ENCODE measurements around the gene MAP3K12.
"Not testable (repeated sequence)": the region's sequence is repeated elsewhere in the genome, so short reads cannot be mapped to it uniquely, and the experiment has no call there.

Gene MAP3K12

DNA sequence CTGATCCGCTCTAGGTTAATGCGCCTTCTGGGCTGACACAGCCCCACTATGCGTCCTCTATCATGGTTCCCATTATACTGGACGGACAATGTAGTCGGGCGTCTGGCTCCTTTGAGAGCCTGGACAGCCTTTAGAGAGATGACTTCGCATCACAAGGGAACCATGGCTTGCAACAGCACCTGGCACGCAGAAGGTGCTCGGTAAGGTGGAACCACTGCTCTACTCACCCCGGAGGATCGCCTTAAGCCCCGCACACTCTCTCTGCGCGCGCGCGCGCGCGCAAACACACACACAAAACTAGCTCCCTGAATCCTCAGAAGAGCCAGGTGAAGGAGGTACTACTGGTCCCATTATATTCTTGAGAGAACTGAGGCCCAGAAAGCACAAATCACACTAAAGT is 7.1 kb downstream of the MAP3K12 start:
- FAIRE-seq, result no peak

DNA sequence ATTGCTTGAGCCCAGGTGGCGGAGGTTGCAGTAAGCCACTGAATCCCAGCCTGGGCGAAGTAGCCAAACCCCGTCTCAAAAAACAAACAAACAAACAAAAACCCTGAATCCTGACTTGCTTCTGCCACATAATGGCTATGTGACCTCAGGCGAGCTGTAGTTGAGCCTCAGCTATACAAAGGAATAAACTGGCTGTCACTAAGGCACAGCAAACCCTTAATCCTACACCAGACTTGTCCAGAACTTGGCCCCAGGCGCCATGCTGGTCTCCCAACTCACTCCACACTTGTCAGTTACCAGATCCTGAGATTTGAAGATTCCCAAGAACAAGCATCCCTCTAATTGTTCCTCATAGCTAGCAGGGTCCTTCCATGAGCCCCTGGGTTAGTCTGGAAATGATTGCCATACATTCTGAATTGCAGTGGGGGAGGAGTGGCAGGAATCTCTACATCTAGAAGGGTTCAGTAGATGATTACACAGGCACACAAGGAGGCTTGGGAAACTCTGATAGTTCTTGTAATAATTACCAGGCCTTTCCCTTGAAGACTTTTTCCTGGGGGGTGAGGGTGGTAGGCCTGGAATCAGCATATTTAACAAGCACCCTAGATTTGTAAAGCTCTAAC is 9.9 kb downstream of the MAP3K12 start:
- FAIRE-seq, result no peak

DNA sequence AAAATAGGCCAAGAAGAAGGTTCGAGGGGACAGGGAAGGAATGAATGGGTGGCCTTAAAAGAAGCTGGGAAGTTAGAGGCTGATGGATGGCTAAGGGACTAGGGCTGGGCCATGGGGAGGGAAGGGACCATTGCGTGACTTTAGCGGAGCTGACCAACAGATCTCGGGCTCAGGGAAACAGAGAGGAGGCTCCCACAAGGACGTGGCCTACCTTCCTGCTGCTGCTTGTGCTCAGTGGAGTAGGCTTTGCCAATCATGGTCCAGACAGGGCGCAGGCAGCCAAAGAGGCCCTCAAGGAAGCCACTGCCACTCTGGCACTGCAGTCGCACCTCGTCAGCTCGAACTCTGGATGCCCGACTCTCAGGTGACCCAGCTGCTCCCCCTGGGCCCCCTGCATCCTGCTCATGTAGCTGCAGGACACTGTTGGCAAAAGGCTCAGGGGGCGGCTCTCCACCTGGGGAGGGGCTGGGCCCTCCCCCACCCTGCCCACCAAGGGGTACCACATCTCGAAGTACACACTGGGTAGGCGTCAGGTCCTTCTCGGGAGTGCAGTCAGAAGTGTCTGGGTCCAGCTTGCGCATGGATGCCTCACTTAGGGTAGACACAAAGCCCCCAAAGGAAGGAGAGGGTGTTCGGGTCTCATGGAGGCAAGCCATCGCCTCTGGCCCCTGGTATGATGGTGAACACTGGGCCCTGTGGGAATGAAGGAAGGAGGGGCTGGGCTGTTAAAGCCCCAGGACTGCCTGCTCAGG is 12.3 kb downstream of the MAP3K12 start:
- no peak for FAIRE-seq

DNA sequence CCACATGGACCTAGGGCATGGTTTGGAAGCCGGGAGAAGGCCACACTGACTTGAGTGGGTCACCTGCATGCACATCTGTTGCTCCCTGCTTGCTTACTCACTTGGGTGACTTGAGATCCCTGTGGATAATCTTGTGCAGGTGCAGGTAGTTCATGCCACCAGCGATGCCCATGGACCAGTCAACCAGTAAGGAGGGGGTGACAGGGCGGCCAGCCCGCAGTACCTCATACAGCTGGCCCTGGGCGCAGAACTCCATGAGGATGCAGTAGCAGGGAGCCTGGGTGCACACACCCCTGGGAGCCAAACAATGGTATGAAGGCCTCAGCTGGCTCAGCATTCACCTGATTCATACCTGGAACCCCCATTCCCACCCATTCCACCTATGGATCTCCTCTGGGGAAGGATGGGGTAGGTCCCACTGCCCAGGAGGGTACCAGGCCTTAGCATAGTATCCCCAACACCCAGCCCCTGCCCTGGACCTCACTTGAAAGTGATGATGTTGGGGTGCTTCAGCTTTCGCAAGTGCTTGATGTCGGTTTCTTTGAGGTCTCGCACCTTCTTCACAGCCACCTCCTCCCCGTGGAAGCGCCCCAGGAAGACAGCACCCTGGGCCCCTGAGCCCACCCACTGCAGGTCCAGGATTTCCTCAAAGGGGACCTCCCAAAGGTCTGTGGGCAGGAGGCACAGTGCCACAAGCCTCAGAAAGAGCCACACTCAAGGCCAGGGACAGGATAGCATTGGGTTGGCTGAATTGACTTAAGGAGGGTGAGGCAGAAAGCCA is 13.1 kb downstream of the MAP3K12 start:
- FAIRE-seq, result no peak

DNA sequence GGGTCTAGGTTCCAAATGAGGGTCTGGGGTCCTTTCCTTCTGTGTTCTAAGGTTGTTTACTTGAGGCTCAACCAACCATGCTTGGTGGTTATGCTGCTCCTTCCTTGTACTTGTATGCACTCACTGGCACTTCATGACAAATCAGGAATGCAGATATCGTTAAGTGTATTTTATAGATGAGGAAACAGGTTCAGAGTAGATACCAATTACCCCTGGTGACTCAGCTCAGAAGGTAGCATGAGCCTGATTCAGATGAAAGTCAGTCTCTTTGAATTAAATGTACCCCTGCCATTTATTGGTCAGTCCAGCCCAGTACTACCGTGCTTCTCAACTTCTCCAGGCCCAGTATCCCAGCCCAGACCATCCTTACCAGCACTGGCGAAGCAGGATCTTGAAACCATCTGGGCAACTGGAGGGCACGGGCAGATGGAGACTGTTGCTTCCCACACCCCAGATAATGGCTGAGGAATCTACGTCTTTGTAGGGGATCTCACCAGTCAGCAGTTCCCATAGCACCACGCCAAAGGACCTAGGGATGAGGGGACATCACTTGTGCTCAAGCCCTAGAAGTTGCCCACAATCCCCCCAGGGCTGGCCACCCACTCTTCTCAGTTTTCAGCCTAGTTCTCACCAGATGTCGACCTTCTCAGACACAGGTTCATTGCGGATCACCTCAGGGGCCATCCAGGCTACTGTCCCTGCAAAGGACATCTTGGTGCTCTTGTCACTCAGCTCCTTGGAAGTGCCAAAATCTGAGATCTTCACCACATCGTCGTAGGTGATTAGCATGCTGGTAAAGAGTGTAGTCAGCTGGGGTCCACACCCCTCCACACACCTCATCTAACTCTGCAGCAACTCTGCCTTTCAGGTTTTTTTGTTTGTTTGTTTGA is 14.3 kb downstream of the MAP3K12 start:
- FAIRE-seq, result no peak

DNA sequence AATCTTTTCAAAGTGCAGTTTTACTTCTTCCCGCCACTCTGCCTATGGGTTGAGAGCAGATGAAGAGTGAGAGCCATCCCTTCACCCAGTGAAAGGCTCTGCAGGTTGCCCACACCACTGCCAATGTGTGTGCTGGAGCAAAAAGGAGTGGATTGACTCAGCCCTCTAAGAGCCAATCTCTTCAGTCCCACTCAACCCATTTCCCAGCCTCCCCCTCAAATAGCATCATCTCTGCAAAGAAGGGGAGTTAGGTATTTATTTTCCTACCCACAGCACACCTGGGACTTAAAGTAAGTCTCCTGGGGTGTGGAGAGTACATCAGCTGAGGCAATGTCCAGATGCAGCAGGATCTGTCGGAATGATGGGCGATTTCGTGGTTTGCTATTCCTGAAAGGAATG is 15.3 kb downstream of the MAP3K12 start:
- no peak for FAIRE-seq

DNA sequence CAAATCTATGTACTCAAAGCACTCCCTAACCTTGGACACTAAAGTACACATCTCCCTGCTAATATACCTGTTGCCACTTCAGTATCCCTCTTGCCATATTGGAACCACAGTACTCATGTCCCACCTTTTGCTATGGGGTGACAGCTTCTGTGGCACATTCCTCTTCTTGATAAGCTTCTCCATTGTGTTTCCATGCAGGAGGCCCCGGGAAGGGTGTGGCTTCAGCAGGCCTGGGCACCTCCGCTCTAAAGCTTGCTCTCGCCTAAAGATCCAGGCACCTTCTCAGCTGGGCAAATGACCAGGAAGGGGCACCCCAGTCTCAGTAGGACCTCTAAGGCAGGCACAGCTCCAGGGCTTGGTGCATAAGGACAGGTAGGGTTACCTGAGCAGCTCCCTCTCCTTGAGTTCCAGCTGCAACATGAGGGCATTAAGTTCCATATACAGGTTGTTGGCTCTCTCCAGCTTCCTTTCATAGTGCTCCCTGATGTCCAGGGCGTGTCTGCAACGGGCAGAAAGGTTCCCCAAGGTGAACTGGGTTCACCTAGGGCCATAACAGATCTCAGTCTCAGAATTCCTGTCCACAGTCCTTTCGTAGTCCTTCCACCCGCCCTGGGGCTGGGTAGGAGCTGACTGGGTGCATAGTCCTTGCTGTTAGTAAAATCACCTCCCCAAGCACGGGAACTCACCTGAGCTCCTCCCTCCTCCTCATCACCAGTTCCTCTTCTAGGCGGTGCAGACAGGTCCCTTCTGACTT is 15.9 kb downstream of the MAP3K12 start:
- FAIRE-seq, result no peak

DNA sequence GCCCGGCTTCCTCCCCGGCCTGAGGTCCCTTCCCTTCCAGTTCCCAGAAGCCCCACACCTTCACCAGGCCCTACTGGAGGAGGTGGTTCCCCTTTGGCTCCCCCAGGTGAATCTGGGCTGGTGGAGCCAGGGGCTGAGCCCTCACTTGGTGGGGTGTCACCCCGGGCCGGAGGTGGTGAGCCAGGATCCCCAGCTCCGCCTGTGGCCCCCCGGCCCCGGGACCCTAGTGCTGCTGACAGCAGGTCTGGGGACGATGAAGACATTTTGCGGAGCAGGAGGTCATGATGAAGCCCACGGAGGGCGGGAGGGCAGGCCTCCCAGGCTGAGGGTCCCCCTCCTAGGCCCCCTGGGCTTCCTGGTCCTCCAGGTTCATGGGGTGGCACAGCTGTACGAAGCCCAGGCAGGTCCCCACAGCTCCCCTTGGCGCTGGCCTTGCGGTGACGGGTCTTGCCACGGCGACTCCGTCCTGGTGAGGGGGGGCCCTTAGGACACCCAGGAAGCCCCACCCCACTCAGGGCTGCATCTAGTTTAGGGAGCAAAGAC is 16.6 kb downstream of the MAP3K12 start:
- no peak for FAIRE-seq

DNA sequence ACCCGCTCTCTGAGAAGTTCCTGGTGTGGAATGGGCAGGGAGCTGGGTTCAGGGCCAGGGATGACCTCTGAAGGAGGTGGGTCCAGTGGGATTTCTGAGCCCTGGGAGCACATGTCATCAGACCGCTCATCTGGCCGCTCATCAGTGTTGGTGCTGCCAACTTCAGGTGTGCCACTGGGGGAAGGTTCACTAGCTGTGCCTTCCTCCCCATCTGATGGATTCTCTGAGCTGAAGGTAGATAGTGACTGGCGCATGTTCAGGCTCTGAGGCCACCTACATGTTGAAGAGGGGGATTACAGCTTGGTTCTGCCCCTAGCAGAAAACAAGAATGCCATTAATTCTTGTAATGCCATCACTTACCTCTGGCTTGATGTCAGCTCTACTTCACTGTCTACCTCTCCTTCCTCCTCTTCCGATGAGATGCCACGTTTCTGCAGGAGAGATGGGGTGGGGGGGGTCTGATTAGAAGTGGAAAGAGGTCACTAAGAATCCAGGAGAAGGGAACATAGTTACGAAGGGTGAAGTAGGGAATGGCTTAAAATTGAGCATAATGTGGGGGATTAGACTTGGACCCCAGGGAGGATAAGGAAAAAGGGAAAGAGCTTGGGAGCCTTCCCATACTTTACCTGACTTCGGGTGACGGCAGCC is 17.2 kb downstream of the MAP3K12 start:
- FAIRE-seq, result no peak

DNA sequence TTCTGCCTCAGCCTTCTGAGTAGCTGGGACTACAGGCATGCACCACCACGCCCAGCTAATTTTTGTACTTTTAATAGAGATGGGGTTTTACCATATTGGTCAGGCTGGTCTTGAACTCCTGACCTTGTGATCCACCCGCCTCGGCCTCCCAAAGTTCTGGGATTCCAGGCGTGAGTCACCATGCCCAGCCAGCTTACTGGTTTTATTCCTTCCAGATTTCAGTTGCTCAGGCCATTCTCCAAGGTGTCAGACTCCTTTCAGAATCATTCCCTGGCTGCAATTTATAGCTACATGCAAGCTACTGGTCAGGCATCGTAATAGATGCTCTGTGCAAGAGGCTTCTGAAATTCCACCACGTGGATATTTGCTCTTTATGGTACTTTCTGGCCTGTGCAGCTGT is 17.8 kb downstream of the MAP3K12 start:
- not testable (repeated sequence) for FAIRE-seq

DNA sequence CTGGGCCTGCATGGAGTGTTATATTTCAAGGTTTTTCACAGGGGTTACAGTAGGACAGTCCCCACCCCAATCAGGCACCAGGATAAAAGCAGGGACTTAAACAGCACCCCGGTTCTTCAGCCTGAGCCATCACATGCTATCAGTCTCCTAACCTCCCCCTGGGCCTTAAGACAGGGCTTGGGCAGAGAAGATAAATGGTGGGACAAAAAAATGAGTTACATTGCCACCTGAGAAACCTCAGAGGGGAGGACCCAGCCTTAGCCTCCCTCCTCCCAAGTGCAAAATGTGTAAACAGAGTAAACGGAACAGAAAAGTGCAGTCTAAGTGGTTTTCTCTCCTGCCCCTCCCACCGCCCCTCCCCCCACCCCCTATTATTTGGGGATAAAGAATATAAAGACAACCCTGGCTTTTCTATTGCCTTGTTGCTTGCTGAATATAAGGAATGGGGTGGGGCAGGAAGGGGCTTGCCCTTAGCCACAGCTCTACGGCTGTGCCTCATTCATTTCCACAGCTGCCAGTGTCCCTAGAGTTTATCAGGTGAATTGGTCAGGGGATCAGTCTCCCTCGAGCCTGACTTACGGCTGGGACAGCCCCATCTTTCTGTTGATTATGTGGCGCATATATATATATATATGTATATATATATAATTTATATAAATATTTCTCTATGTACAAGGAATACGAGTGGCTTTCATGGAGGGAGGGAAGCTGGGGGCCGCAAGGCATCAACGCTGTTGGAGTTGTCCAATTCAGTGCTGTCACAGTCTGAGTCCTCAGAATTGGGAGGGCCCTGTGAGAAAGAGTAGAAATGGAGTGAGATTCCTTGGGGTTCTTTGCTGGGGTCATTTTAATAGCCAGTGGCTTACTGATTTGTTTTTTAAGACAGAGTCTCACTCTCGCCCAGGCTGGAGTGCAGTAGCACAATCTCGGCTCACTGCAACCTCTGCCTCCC is 18.5 kb downstream of the MAP3K12 start:
- FAIRE-seq, result no peak

DNA sequence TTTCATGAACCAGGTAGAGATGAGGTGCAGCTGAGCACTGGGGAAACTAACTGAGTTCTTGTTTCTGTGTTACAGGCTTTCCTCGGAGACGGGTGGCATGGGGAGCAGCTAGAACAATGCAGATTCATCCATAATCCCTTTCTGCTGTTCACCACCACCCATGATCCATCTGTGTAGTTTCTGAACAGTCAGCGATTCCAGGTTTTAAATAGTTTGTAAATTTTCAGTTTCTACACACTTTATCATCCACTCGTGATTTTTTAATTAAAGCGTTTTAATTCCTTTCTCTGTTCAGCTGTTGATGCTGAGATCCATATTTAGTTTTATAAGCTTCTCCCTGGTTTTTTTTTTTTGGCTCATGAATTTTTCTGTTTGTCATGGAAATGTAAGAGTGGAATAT is 19.9 kb downstream of the MAP3K12 start:
- FAIRE-seq, result no peak

DNA sequence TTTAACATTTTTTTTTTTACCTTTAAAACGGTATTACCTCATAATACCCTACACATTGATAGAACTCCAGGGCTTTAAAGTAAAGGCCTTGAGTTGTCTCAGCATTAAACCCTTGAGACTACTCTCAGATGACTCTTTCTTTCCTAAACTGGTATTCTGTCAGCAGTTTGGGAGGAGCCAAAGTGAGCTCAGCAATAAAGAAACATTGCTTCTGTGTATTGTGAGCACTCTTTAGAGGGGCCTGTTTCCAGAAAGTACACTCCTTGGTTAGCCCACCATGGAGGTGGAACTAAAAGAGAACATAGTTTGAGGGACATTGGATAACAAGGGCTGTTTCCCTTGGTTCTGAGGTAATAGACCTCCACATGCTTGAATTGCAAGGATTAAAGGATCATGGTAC is 20.4 kb downstream of the MAP3K12 start:
- no peak for FAIRE-seq

DNA sequence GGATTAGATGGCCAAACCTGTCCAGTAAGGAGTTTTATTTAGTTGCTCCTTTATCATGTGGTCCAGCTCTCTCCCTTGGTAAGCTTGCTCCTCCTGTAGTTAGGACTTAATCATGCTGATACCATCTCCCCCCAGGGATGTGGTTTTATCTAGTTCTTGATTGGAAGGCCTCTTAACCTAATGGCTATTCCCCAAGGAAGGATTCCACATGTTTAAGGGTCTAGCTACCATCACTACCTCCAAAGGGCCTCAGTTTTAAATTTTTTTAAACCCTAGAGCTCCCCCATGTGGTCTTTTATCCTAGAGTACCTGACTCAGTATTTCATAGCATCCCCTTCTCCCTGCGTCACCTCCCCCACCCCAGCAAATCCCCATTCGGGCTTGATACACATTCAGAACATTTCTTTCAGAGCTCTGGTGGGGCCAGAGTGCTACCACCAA is 22.5 kb downstream of the MAP3K12 start:
- no peak for FAIRE-seq

DNA sequence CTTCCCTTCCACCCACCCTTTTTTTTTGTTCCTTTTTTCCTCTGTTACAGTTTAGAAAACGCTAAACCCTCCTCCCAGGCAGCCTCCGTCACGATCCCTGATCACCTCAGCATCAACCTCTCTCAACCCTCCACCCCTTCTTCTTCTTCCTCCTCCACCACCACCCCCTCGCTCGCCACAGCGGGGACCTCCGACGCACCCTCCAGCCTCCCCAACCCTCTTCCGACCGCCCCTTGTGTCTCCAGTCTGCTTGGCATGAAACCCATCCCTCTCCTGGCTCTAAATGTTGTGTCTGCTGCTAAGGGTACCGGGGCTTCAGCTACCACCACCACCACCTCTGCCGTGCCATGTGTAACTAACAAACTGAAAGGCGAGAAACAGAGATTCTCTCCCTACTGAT is 24.4 kb downstream of the MAP3K12 start:
- no peak for FAIRE-seq

DNA sequence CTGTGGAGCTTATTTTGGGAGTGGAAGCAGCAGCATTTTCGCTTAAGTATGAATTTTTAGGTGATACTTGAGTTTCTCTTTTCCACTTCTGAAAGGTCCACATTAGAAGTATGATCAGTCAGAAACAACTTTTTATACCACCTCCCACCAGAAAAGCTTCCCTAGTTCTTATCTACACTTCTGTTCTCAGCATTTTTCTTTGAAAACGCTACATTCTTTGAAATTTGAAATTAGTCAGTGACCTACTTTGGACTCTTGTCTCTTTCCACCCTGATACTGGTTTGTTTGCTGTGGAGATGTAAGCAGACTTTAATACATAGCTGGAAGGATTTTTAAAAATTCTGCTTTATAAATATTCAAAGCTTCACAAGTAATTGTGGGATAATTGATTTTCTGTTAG is 25.2 kb downstream of the MAP3K12 start:
- no peak for FAIRE-seq

DNA sequence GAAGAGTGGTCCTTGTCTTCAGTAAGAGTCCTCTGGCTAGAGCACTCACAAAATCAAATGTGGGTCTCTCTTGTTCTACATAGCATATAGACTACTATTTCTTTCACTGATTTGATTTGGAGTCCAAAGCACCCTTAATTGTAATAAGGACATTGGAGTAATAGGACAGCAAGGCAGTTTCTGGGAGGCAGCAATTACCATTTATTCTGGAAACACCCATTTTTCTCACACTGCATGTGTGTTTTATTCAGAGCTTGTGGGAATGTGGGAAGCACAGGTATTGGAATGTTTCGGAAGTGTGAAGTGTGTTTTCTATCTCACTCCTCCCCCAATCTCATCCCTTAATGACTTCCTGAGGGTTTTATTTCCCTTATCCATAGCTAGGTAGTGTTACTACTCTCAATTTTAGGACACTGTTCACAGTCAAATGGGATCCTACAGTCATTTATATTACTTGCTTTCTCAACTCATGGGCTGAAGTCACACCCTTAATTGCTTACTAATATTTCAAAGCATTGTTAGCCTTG is 27.1 kb downstream of the MAP3K12 start:
- no peak for FAIRE-seq

DNA sequence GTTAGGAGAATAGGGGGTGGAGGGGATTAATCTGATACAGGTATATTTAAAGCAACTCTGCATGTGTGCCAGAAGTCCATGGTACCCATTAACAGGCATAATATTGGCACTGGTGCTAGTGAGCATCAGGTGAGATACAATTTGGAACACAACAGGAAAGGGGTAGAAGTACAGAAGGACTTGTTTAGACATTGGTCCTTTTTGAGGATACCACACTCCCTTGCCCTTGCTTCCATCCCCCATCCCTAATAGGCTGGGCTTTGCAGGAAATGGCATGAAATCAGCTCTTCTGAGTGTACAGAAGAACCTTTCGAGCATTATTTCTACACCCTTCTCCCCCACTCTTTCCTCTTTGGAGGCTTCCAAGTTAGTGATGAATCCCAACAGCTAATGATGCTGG is 31.0 kb downstream of the MAP3K12 start:
- no peak for FAIRE-seq

DNA sequence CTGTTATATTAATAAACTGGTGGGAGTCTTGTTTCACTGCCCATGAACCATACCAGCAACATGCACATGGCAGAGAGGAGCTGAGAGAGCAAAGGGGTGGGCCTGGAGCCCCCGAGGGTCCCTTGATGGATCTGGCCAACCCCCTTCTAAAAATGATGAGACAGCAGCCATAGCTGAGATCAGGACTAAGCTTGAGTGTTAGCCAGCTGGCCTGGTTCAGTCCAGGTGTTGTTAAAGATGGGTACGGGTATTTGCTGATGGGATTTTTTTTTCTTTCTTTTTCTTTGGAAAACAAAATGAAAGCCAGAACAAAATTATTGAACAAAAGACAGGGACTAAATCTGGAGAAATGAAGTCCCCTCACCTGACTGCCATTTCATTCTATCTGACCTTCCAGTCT is 31.4 kb downstream of the MAP3K12 start:
- no peak for FAIRE-seq

DNA sequence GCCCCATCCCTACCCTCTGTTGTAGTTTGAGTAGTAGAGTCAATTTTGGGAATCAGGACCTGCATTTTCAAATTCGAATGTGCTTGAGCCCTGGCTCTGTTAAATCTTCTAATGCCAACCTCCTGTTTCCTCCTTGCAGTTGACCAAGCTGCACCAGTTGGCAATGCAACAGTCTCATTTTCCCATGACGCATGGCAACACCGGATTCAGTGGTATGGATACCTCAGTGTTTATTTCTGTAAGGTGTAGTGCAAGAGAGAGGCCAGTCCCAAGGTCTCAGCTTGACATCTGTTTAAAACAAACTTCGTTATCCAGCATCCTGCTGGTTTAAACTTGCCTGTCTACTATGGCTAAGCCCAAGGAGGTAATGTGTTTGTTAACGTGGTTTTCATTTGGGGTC is 32.2 kb downstream of the MAP3K12 start:
- no peak for FAIRE-seq

All from TTC549 (cell line).